Measurements from ENCODE around the gene ATF7IP. TPM values are rescaled to one million over a fixed set of nuclear protein-coding genes. Genes with fewer than 3 reads are reported as not detected.

The ATF7IP gene
- total RNA-seq, 1 donor from 2014 or later: 76.9 TPM

DNA sequence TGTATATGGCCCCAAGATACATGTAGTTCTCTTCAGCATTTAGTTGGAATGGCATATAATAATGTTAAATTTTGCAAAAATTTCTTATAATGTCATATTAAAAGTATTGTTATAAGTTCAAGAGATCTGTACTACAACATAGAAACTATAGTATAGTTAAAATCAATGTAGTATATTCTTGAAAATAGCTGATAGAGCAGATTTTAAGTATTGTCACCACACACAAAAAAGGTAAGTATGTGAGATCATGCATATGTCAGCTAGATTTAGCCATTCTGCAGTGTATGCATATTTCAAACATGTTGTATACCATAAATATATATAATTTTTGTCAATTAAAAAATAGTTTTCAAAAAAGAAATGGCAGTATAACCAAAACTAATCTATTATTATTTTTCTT, 115.7 kb downstream of the ATF7IP start:
- Histone ChIP-seq H3K4me1 (no peaks in the 10 kb centered on the region), H3K27me3 (ENCODE audit: low read depth) (no peaks in the 10 kb centered on the region), H3K9me3 (no peaks in the 10 kb centered on the region), H3K27ac (no peak overlapping the region), H3K4me3 (no peak overlapping the region), H3K36me3 (peaks cover 91% of the 10 kb centered on the region)
- TF ChIP-seq, protein P1, sequence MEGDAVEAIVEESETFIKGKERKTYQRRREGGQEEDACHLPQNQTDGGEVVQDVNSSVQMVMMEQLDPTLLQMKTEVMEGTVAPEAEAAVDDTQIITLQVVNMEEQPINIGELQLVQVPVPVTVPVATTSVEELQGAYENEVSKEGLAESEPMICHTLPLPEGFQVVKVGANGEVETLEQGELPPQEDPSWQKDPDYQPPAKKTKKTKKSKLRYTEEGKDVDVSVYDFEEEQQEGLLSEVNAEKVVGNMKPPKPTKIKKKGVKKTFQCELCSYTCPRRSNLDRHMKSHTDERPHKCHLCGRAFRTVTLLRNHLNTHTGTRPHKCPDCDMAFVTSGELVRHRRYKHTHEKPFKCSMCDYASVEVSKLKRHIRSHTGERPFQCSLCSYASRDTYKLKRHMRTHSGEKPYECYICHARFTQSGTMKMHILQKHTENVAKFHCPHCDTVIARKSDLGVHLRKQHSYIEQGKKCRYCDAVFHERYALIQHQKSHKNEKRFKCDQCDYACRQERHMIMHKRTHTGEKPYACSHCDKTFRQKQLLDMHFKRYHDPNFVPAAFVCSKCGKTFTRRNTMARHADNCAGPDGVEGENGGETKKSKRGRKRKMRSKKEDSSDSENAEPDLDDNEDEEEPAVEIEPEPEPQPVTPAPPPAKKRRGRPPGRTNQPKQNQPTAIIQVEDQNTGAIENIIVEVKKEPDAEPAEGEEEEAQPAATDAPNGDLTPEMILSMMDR (IDR thresholded peaks at IDR 0.05): no peak
- no peak for DNase-seq
- ATAC-seq: no peak
- intact Hi-C loops (cut with DNase I): no loop called here

DNA sequence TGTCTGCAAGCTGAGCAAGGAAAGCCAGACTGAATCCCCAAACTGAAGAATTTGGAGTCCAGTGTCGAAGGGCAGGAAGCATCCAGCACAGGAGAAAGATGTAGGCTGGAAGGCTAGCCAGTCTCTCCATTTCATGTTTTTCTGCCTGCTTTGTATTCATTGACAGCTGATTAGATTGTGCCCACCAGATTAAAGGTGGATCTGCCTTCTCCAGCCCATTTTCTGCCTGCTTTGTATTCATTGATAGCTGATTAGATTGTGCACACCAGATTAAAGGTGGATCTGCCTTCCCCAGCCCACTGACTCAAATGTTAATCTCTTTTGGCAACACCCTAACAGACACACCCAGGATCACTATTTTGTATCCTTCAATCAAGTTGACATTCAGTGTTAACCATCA, 116.9 kb downstream of the ATF7IP start:
- Histone ChIP-seq H3K4me3 (no peak overlapping the region), H3K27me3 (ENCODE audit: low read depth) (no peaks in the 10 kb centered on the region), H3K27ac (no peak overlapping the region), H3K9me3 (no peaks in the 10 kb centered on the region), H3K36me3 (peaks cover 94% of the 10 kb centered on the region), H3K4me1 (no peaks in the 10 kb centered on the region)
- DNase-seq: no peak
- TF ChIP-seq, protein P1 (IDR thresholded peaks at IDR 0.05): no peak
- intact Hi-C loops (cut with DNase I): no loop called here
- ATAC-seq: no peak

DNA sequence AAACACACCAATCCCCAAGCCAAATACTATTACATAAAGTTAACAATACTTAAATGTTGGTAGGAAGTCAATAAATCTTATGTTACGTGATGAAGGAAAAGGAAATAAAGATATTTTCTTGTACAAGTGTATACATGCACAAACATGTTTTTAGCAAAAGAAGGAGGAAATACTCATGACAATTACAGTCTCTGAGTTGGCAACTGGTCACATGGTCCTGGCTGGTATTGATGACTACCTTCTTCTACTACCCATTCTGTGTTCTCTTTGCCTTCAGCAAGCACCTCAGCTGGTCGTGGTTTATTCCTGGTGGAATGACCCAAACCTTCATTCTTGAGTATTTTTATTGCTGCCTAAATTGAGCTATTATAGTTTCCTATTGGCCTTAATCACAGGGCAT, 117.4 kb downstream of the ATF7IP start:
- H3K9me3 ChIP-seq: no peaks in the 10 kb centered on the region
- DNase-seq (no peak), ATAC-seq (no peak)
- peaks cover 94% of the 10 kb centered on the region for H3K36me3 ChIP-seq
- H3K27ac ChIP-seq: no peak overlapping the region
- H3K4me1 ChIP-seq: no peaks in the 10 kb centered on the region
- TF ChIP-seq, protein P1 (IDR thresholded peaks at IDR 0.05): no peak
- H3K27me3 ChIP-seq (ENCODE audit: low read depth): no peaks in the 10 kb centered on the region
- H3K4me3 ChIP-seq: no peak overlapping the region
- intact Hi-C loops (cut with DNase I): no loop called here

DNA sequence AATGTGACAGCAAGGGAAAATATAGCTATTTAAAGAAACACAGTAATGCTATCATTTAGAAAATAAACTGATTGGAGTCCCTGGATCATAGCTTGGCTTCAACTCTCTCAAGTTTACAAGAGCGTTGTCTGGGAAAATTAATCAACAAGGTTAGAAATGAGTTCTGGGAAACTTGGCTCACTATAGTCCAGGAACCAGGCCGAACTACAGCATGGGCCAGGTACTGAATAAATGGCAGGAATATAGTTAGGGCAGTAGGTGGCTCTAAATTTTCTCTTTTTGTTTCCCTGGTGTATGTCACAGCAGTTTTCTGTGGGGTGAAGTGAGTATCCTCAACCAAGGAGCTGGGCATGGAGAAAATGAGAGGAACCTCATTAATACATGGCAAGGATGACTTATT, 129.8 kb downstream of the ATF7IP start:
- Histone ChIP-seq H3K27ac (no peak overlapping the region), H3K4me3 (no peak overlapping the region), H3K9me3 (no peaks in the 10 kb centered on the region), H3K36me3 (peaks cover 87% of the 10 kb centered on the region), H3K27me3 (ENCODE audit: low read depth) (no peaks in the 10 kb centered on the region), H3K4me1 (no peaks in the 10 kb centered on the region)
- TF ChIP-seq, protein P1 (IDR thresholded peaks at IDR 0.05): no peak
- ATAC-seq (no peak), DNase-seq (no peak)
- intact Hi-C loops (cut with DNase I): no loop called here

DNA sequence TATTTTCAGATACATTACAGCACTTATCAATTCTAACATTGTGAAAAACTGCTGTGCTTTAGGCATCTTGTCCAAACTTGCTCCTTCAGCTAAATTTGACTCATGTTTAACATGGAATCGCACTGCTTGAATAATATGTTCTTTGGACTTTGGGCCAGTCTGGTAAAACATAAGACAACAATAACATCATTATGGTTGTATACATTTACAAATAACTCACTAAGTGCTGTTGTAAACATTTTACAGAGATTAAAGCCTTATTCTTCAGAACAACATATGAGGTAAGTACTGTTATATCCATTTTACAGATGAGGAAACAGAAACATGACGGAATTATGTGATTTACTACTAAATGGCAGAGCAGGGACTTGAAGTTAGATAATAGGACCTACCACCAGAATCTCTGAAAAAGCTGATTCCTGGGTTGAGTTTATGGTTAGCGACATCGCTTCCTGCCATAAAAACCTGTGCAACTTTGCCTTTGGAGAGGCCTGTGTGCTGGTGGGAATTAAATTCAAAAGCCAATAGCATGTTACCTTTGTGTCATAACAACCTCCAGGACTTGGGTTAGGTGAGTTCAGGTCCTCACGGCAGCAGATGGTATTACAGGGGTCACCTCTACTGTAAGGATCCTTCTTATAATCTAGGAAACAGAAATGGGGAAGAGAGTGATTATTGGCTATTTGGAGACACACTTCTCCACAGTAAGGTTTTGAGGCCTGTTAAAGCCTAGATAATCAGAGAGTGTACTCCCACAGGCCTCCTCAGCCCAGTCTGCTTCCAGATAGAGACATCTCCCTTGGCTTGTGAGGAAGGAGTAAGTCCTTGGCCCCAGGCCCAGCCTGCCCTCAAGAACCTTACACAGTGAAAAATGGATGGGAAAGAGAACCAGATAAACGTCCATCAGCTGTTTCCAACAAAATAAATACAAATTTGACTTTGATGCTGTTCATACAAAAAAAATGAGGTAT, 140.4 kb downstream of the ATF7IP start:
- ATAC-seq (no peak), DNase-seq (no peak)
- no peaks in the 10 kb centered on the region for H3K4me1 ChIP-seq
- H3K4me3 ChIP-seq: no peak overlapping the region
- H3K9me3 ChIP-seq: no peaks in the 10 kb centered on the region
- TF ChIP-seq, protein P1 (IDR thresholded peaks at IDR 0.05): no peak
- H3K27me3 ChIP-seq (ENCODE audit: low read depth): no peaks in the 10 kb centered on the region
- intact Hi-C loops (cut with DNase I): no loop called here
- H3K27ac ChIP-seq: no peak overlapping the region
- H3K36me3 ChIP-seq: peaks cover 51% of the 10 kb centered on the region
